GM12872 (cell line): ENCODE results near the gene CAGE1.

Experiments used
- CTCF ChIP-seq: IDR thresholded peaks from 3 replicates; pipeline ENCODE4 v1.5.1; 2011; ENCODE audit warnings: low read depth, mild to moderate bottlenecking, low read length, moderate library complexity; ENCODE audit not compliant: insufficient read depth

CAGE1 gene

GRCh38 chr6:7304821-7305220 lies 84.7 kb downstream of the CAGE1 start:
- no peak for TF ChIP-seq CTCF

GRCh38 chr6:7301702-7302101 lies 87.8 kb downstream of the CAGE1 start:
- no peak for TF ChIP-seq CTCF

GRCh38 chr6:7300926-7301325 lies 88.6 kb downstream of the CAGE1 start:
- no peak for TF ChIP-seq CTCF

- no peak for TF ChIP-seq CTCF
Observed at GRCh38 chr6:7298113-7298512, 91.4 kb downstream of the CAGE1 start.

GRCh38 chr6:7296602-7297001 lies 92.9 kb downstream of the CAGE1 start:
- no peak for TF ChIP-seq CTCF

GRCh38 chr6:7295916-7296315 lies 93.6 kb downstream of the CAGE1 start:
- no peak for TF ChIP-seq CTCF

- no peak for TF ChIP-seq CTCF
Observed at GRCh38 chr6:7292596-7293255, 96.8 kb downstream of the CAGE1 start.
